GM19035 (cell line): ENCODE results near the gene SSC5D.
"Not testable (repeated sequence)": the region's sequence is repeated elsewhere in the genome, so short reads cannot be mapped to it uniquely, and the experiment has no call there.

Experiments
- ATAC-seq: cut with Tn5 transposase; IDR thresholded peaks from one replicate; pipeline ENCODE4 v1.9.1; 2021; ENCODE audit not compliant: unreplicated experiment

The SSC5D gene

GRCh38 chr19:55486043-55486970, 1.9 kb upstream of the SSC5D start:
- no peak for ATAC-seq

DNA sequence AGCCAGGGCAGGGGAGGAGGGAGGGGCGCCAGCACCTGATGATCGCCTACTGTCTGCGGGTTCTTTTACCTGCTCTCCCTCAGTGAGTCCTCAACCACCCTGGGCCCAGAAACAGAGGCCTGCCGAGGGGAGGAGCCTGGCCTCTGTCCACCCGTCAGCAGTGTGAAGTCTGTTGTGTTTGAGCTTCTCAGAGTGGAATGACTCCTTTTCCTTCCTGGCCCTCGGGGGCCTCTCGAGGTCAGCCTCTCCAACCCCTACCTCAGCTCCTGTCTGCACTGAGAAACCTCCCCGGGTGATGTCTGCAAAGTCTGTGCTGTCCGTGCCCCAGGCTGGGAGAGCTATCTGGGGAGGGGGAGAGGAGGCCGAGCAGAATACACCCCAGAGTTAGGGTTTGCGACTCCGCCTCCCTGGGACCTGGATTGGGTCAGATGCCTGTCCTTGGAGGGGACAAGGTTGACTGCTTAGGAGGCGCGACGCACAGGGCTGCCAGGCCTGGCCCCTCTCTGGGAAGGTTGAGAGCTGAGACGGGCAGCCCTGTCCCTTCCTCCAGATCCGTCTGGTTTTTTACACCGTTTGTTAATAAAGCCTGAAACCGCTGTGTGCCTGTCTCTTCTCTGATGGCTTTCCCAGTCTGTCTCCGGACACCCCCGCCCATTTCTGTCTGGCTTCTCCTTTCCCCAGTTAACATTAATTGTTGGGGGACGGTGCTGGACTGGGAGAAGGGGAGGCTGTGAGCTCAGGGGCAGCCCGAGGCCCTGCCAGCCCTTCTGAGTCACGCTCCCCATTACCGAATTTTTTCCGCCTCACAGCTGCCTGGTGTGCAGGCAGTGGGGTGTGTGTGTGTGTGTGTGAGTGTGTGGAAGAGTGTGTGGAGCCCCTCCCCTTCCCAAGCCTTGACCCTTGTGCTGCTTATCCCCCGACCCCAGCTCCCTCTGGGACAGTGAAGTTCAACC, 989 bp upstream of the SSC5D start:
- no peak for ATAC-seq

DNA sequence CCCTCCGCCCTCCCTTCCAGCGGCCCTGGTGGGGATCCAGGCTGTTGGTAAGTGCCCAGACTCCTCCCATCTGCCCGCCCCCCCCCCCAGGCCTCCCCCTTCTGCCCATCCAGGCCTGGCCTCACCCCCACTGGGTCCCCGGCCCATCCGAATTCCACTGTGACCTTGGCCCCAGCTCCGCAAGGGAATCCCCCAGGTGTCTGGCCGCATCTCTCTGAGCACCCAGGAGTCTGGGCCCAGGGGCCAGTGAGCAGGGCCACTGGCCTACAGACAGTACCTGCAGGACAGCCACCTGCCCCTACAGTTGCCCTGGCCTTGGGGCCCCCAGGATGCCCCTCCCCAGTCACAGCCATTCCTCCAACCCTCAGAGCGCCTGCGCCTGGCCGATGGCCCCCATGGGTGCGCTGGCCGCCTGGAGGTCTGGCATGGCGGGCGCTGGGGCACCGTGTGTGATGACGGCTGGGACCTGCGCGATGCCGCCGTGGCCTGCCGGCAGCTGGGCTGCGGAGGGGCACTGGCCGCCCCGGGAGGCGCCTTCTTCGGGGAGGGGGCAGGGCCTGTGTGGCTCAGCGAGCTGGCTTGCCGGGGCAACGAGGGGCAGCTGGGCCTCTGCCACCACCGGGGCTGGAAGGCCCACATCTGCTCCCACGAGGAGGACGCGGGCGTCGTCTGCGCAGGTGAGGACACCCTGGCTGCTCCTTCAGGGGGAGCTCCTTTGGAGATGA, 912 bp downstream of the SSC5D start:
- ATAC-seq = no peak

DNA sequence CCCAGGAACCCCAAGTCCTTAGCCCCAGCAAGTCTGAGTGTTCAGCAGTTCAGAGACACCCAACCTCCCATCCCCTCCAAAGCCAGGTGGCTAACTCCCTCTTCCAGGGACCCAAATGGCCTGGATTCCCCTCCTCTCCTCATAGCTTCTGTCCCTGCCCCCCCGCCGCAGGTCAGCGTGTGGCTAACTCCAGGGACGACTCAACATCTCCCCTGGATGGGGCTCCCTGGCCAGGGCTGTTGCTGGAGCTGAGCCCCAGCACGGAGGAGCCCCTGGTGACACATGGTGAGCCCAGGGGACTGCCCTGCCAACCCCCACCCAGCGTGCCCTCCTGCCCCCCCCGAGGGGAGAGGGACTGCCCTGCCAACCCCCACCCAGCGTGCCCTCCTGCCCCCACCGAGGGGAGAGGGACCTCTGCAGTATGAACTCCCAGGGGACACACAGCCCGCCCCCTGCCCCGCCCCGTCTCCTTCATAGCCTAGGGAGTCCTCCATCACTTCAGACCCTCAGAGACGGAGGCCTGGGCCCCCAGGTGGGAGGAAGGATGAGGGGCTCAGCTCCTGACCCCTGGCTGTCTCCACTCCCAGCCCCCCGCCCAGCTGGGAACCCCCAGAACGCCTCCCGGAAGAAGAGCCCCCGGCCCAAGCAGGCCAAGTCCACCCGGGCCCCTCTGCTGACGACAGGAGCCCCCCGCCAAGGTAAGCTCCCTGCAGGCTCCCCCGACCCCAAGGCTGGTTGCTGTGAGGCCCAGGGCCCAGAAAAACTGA, 1.7 kb downstream of the SSC5D start:
- ATAC-seq = no peak

GRCh38 chr19:55490478-55491432, 2.5 kb downstream of the SSC5D start:
- ATAC-seq = no peak

GRCh38 chr19:55491546-55492360, 3.5 kb downstream of the SSC5D start:
- no peak for ATAC-seq

- no peak for ATAC-seq
Measured at GRCh38 chr19:55492362-55492944, 4.2 kb downstream of the SSC5D start.

GRCh38 chr19:55493052-55493644, 4.9 kb downstream of the SSC5D start:
- no peak for ATAC-seq

DNA sequence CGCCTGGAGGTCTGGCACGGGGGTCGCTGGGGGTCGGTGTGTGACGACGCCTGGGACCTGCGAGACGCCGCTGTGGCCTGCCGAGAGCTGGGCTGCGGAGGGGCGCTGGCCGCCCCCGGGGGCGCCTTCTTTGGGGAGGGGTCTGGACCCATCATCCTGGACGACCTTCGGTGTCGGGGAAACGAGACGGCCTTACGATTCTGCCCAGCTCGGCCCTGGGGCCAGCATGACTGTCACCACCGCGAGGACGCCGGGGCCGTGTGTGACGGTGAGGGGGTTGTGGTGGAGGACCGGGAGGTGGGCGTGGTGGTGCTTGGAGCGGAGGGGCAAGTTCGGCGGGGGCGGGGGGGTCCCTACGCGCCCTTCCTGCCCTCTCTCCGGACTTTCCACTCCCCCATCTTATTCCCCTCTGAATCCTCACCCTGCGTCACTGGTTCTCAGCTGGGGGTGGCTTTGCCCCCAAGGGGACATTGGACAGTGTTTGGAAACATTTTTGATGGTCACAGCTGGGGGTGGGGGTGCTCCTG, 5.5 kb downstream of the SSC5D start:
- ATAC-seq = no peak

DNA sequence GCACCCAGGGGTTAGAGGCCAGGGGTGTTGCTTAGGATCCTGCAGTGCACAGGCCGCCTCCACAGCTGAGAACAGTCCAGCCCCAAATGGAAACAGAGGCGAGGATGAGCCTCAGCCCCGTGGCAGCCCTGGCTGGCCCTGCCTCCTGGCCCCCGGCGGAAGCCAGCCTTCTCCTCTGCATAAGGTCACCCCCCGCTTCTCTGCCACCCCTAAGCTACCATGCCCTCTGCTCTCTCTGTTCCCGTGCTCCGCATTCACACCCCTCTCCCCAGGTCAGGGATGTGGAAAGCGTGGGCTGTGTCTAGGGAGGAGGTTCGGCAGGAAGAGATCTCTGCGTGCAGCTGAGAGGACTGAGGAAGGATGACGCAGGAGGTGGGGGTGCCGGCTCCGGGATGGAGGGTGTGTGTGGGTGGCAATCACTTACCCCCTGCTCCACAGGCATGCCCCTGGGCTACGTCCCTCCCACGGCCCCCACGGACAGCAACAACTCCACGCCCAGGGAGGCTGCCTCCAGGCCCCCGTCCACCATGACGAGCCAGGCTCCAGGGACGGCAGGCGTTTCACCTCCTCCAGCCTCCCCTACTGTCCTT, 6.0 kb downstream of the SSC5D start:
- ATAC-seq = no peak

DNA sequence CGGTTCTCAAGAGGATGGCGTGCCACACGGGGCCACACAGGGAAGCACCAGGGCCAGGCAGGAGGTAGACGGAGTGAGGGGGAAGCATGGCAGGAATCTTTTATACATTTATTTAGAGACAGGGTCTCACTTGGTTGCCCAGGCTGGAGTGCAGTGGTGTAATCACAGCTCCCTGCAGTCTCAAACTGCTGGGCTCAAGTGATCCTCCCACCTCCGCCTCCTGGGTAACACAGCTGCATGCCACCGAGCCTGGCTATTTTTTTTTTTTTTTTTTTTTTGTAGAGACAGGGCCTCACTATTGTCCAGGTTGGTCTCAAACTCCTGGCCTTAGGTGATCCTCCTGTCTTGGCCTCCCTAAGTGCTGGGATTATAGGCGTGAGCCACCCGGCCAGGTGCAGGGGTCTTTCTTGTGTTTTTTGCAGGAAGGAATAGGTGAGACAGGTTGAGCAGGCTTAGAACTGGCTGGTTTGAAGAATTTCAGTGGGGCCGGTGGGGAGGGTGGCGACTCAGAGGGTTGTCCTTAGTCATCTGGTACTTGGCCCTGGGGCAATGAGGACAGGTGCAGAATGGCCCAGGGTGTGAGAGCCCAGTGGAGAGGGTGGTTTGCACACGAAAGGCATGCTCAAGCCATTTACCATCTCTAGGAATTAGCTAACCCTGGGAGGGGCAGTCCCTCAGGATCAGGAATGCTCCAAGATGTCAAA, 7.6 kb downstream of the SSC5D start:
- no peak for ATAC-seq

DNA sequence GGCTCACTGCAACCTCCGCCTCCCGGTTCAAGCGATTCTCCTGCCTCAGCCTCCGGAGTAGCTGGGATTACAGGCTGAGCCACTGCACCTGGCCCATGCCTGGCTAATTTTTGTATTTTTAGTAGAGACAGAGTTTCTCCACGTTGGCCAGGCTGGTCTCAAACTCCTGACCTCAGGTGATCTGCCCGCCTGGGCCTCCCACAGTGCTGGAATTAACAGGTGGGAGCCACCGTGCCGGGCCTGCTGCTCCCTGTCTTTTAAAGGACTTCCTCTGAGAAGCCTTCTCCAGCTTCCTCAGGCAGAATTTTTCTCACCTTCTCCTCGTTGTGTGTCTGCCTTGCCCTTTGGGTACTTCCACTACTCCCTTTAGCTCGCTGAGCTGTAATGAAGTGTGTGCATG, 8.6 kb downstream of the SSC5D start:
- not testable (repeated sequence) for ATAC-seq

- ATAC-seq = no peak
Measured at GRCh38 chr19:55497763-55498162, 9.5 kb downstream of the SSC5D start.

GRCh38 chr19:55498246-55498840, 10.1 kb downstream of the SSC5D start:
- no peak for ATAC-seq

- ATAC-seq = no peak
Measured at GRCh38 chr19:55500368-55500952, 12.2 kb downstream of the SSC5D start.
